GM12872 (cell line): ENCODE data around the gene TMEM114.

ENCODE experiments used
- TF ChIP-seq, protein P1 (sequence below): IDR thresholded peaks from 3 replicates; pipeline ENCODE4 v1.5.1; 2011; ENCODE audit warnings: low read depth, mild to moderate bottlenecking, low read length, moderate library complexity; ENCODE audit not compliant: insufficient read depth

Gene TMEM114

DNA sequence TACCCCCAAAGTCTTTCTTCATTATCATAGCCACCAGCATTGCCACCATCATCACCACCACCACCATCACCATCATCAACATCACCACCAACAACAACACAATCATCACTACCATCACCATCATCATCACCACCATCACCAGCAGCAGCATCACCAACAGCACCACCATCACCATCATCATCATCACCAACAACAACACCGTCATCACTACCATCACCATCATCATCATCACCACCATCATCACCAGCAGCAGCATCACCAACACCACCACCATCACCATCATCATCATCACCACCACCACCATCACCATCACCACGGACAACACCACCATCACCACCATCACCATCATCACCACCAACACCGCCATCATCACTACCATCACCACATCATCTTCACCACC is 500 bp upstream of the TMEM114 start:
- TF ChIP-seq, protein P1, sequence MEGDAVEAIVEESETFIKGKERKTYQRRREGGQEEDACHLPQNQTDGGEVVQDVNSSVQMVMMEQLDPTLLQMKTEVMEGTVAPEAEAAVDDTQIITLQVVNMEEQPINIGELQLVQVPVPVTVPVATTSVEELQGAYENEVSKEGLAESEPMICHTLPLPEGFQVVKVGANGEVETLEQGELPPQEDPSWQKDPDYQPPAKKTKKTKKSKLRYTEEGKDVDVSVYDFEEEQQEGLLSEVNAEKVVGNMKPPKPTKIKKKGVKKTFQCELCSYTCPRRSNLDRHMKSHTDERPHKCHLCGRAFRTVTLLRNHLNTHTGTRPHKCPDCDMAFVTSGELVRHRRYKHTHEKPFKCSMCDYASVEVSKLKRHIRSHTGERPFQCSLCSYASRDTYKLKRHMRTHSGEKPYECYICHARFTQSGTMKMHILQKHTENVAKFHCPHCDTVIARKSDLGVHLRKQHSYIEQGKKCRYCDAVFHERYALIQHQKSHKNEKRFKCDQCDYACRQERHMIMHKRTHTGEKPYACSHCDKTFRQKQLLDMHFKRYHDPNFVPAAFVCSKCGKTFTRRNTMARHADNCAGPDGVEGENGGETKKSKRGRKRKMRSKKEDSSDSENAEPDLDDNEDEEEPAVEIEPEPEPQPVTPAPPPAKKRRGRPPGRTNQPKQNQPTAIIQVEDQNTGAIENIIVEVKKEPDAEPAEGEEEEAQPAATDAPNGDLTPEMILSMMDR: no peak

DNA sequence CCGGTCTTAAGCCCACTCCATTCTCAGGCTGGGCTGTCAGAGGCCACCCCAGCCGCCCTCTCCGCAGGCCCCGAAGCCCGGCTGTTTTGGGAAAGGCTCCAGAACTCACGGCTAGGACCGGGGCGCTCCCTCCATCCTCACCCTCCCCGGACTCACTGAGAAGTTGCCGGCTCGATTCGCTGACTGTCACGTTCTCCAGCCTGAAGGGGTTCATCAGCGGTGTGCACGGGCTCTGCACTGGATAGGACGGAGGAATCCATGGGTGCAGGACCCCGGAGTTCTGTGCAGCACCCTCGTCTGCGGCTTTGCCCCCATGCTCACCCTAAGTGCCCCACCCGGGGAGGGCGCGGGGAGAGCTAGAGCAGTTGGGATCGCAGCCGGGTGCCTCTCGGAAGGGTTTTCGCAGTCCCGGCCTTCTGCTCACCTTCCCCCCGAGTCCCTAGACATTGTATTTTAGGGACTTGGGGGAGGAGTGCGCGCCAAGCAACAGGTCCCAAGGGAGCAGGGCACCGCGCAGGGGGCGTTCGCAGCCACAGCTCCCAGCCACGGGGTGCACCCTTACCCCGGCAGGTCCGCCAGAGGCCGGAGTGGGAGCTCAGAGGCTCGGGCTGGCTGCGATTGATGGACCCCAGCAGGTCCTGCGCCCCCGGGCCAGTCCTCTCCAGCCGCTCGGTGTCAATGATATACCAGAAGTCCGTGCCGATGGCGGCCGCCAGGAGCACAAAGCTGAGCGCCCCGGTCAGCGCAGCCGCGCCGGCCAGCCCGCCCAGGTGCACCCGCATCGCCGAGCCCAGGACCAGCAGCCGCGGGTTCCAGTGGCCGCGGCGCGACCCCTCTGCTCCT is 1.0 kb downstream of the TMEM114 start:
- TF ChIP-seq, protein P1: no peak

DNA sequence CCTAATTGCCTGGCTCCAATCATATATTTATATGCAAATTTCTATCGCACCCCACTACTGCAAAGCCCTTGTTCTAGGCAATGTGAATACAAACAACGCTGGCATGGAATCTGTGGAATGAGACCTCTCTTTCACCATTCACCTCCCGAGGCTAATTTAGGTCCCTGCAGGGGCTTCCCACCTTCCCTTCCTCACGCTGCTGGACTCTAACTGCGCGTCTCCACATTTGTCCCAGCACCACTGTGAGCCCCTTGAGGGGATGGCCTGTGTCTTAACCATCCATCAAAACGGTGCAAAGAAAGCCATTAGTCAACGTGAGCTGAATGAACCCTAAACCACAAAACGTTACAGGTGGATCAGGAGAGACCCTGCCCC is 1.6 kb downstream of the TMEM114 start:
- TF ChIP-seq, protein P1: no peak

DNA sequence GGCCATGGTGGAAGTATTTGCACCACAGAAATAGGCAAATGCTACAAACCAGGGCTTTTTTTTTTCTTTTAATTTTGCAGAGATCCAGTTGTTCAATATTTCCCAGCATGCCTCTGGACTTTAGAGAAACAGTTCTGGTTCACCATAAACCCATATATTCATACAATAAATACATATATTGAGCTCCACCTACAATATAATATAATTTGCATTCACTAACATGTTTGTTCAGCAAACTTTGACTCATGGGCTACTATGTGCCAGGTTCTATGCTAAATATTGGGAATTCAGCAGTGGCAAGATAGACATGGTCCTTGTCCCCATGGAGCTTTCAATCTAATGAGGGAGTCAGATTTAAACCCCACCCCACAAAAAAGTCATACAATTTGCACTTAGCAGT is 3.2 kb downstream of the TMEM114 start:
- TF ChIP-seq, protein P1: no peak

DNA sequence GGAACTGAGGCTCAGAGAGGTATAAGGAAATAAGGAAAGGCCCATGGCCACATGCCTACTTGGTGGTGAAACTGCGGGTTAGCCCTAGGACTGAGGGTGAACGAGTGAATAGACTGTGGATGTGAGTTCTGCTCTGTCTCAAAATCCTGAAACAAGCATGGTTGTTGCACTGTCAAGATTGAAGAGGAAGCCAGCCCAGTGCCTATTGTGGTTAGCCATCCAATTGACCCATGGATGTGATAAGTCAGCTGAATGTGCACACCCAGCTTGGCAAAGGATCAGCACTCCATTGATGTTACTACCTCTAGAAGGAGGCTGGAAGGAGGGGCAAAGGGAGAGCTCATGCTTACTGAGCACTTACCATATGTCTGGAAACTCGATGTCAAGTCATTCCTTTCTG is 4.5 kb downstream of the TMEM114 start:
- TF ChIP-seq, protein P1: no peak

DNA sequence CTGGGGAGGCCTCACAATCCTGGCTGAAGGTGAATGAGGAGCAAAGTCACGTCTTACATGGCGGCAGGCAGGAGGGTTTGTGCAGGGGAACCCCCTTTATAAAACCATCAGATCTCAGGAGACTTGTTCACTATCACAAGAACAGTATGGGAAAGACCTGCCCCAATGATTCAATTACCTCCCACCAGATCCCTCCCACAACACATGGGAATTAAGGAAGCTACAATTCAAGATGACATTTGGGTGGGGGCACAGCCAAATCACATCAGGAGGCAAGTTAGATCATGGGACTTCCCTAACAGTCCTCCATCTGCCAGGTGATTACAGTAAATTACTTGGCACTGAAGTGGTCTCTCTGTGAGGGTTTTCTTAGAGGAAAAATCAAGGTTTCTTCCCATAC is 5.3 kb downstream of the TMEM114 start:
- TF ChIP-seq, protein P1: no peak

DNA sequence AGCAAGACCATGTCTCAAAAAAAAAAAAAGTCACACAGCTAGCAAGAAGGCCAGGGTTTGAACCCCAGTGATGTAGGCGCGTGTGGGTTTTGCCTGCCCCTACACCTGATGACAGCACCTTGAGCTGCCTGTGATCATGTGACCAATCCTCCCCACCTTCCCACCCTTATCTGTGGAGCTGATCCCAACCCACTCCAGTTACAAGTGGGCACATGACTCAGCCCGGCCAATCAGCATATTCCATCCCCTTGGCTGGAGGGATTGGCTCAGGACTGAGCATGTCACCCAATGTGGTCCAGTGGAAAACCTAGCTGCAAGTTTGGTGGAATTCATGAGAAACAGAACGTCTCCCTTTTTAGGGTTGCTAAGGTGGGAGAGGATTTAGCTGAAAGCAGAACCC is 6.6 kb downstream of the TMEM114 start:
- TF ChIP-seq, protein P1: no peak
